ENCODE results near the gene MAST4.

GRCh38 chr5:67020096-67020615 is 424.0 kb downstream of the MAST4 start:
- TF ChIP-seq POLR2A (IDR thresholded peaks at IDR 0.05; ENCODE audit: low read depth, low read length) (no peak), POLR2AphosphoS5 (IDR thresholded peaks at IDR 0.05; ENCODE audit: low read depth, low read length) (no peak)

All from GM12892 (cell line).